GM20431 (cell line): Measurements from ENCODE around the gene ZNF837.

Experiments used
- in situ Hi-C: fragments of 300-500 bp; cut with MseI, MboI; formaldehyde crosslinking; loops from one replicate; pipeline ENCODE4 v1.15.0; 2020; ENCODE audit warnings: low sequenced_read_pairs; ENCODE audit not compliant: unreplicated experiment

Gene ZNF837

DNA sequence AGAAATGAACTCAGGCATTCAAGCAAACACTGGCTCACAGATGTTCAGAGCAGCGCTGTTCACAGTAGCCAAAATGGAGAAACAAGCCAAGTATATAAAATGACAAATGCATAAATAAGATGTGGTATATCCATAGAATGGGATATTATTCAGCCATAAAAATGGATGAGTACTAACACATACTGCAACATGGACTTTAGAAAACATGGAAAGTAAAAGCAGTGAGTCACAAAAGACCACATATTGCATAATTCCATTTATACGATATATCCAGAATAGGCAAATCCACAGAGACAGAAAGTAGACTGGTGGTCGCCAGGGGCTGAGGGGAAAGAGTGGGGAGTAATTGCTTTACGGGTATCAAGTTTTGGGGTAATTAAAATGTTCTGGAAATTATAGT is 6.6 kb downstream of the ZNF837 start:
- in situ Hi-C loops, result no loop called here

- in situ Hi-C loops, result no loop called here
Observed at GRCh38 chr19:58372311-58373133, 8.3 kb downstream of the ZNF837 start.

GRCh38 chr19:58368561-58369360 is 12.1 kb downstream of the ZNF837 start:
- in situ Hi-C loops, result no loop called here

DNA sequence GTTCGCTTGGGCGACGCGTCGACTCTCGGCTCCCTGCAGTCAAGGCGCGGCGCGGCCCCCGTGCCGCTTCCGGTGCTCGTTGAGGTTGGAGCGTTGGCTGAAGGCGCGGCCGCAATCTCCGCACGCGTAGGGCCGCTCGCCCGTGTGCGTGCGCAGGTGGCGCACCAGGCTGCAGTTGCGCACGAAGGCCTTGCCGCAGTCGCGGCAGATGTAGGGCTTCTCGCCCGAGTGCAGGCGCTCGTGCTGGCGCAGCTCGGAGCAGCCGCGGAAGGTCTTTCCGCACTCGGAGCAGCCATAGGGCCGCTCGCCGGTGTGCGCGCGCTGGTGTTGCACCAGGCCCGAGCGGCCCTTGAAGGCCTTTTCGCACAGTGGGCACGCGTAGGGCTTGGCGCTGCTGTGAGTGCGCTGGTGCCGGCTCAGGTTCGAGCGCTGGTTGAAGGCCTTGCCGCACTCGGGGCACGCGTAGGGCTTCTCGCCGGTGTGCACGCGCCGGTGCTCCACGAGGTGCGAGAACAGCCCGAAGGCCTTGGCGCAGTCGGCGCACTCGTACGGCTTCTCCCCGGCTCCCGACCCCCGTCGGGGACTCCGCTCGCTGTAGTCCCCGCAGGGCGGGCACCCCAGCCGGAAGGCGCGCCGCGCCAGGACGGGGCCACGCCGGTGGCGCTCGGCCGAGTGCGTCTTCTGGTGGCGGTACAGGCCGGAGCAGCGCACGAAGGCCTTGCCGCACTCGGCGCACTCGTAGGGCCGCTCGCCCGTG is 13.0 kb downstream of the ZNF837 start:
- in situ Hi-C loops, result no loop called here

DNA sequence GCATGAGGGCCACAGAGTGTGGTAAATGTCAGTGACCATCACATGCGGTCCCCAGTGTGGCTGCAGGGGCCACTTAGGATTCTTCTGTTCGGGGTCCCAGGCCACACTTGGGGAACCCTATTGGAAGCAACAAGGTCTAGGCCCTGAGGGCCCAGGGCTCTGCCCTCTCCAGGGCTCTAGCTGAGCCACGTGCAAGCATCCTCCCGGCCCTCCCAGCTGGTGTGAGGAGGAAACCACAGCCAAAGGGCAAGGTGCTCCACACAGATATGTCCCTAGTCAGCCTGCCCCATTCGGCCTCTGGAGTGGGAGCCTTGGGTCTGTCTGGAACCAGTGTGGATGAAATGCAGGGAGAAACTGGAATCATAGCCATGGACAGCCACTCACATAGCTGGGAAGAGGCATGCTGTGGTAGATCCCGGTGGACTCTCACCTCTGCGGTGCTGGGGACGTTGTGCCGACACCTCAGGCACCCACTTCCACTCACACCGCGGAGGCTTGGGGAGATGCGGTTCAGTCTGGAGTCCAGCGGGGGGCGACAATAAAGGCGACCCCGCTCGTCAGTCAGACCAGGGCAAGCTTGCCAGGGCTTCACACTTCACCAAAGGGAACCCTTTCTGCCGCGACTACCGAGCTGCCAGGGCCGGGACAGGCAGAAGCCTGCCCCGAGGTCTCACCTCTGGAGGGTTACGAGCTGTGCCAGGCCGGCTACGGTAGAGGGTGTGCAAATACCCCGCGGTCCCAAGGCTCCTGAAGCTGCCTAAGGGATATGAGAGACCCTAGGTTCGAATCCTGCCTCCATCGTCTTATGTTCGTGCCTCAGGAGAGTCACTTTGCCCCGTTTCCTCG is 14.0 kb downstream of the ZNF837 start:
- in situ Hi-C loops, result no loop called here

GRCh38 chr19:58364146-58364545 is 16.7 kb downstream of the ZNF837 start:
- in situ Hi-C loops, result no loop called here

GRCh38 chr19:58362272-58362994 is 18.4 kb downstream of the ZNF837 start, which contains the start of gene ZNF497:
ZNF497 (minus strand) TSS chr19:58362751; CDS start chr19:58357635, 5,116 bp downstream.
- in situ Hi-C loops, result no loop called here

DNA sequence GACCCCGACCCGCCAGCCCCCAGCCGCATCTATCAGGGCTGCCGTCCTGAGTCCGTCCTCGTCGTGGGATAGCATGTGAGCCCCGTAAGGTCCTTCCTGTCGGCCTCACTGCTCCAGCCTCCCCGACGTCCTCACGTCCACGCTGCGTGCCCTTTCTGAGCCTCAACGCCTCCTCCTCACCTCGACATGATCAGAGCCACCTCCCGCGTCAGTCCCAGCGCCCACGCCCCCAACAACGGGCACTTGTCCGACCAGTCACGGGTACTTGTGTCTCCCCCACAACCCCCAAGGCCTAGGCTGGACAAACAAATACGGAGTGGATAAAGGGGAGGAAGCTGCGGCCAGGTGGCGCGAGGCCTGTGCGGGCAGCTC is 18.9 kb downstream of the ZNF837 start:
- in situ Hi-C loops, result no loop called here

DNA sequence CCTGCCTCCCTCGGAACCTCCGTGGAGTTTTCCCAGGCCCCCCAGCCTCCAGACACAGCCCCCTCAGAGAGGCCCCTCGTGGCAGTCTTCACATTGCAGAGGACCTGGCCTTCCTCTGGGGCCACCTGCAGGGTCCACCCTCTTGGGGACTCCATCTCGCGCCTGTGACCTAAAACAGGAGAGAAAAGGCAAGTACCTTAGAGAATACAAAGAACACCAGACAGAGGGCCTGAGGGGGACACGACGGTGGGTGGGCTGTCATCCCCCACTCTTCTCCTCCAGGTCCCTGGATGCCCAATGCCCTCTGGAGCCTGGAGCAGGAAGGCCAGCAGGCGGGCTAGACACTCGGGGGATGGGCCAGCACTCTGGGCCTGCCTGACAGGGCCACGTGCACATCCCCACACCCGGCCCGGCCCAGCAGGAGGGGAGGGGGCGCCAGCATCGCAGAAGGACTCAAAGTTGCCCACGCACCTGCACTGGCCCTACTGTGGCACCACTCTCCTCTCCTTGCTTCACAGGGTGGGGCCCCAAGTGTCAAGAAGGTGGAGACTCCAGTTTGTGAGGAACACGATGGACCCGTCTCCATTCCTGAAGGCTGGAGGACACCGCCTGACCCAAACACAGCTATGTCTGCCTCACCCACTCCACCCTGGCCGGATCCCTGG is 23.2 kb downstream of the ZNF837 start:
- in situ Hi-C loops, result no loop called here

- in situ Hi-C loops, result no loop called here
Observed at GRCh38 chr19:58356766-58357480, 23.9 kb downstream of the ZNF837 start.

DNA sequence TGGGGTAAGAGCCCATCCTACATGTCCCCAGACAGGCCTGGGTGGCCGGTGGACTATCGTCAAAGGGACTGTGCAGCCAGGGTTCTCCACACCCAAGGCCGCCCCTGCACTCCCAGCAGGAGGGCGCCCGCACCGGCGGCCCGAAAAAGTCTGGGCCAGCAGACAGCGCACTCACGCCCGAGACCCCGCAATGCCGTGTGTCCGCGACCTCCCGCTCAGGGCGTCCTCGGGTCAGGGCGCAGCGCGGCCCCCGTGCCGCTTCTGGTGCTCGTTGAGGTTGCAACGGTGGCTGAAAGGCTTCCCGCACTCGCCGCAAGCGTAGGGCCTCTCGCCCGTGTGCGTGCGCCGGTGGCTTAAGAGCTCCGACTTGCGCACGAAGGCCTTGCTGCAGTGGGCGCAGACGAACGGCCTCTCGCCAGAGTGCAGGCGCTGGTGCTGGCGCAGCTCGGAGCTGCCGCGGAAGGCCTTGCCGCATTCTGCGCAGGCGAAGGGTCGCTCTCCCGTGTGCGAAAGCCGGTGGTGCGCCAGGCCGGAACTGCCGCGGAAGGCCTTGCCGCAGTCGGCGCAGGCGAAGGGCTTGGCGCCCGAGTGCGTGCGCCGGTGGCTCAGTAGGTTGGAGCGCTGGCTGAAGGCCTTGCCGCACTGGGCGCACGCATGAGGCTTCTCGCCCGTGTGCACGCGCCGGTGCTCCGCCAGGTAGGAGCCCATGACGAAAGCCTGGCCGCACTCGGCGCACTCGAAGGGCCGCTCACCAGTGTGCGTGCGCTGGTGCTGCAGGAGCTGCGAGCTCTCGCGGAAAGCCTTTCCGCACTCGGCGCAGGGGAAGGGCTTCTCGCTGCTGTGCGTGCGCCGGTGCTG is 24.7 kb downstream of the ZNF837 start:
- in situ Hi-C loops, result no loop called here

DNA sequence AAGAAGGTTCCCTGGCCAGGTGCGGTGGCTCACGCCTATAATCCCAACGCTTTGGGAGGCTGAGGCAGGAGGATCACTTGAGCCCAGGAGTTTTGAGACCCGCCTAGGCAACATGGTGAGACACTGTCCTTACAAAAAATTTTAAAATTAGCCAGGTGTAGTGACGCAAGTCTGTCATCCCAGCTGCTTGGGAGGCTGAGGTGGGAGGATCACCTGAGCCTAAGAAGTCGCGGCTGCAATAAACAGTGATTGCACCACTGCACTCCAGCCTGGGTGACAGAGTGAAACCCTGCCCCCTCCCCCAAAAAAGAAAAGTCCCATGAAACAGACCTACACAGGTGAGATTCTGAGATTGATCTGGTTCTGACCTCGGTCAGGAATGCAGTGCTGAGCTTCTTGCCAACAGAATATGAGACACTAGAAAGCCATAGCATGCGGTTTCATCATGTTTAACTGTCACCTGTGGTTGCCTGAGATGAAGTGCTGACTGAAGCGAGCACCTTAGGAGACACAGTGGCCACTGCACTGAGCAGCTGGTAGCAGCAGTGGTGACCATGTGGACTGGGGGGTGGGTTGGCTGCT is 25.5 kb downstream of the ZNF837 start:
- in situ Hi-C loops, result no loop called here

DNA sequence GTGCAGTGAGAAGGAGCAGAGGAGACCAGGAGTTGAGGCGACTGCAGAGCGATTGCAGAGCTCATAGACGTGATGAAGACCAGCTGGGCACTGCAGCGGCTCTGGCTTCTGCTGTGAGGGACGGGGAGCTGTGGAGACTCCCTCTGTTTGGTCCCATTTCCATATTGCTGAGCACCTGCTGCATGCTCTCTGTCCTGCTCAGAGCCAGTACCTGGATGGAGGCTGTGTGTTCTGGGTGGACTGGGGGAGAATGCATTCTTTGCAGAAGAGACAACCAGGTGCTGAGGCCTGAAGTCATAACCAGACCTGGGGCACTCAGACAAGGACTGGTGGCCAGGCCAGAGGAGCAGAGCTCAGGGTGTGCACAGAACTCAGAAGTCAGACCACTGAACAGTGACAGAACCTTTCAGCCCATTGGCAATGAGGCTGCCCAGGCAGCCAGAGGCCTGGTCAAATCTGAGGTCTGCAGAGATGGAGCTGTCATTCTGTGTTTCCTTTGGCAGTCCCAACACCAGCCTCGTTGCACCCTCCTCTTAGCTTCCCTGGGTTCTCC is 26.3 kb downstream of the ZNF837 start:
- in situ Hi-C loops, result no loop called here

DNA sequence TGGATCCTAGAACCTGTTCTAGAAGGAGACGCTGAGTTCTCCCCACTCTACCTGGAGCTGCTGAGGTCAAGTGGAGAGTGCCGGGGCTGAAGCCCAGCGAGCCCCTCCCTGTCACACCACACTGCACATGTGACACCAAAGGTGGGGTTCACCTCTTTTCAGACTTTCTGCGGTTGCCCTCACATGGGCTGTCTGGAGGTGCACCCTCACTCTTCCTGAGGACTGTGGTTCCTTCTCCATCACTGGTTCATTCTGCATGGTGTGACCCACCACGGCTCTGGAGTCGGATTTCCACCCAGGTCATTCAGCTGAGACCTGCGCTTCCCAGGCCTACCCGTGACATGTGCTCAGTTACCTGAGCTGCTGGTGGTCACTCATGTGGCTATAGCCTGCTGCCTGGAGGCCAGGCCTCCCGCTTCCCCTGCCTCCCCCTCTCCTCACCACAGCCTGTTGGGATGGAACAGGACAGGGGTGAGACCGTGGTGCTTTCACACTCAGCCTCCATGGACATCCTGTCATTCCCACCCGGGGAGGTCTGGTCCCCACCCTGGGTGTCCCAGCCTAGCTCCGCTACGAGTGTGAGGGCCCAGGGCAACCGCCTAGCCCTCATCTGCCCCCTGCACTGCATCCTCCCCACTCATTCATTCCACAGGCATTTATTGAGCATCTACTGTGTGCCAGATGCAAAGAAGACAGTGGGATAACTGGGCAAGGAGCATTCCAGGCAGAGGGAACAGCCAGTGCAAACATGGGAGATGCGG is 26.9 kb downstream of the ZNF837 start:
- in situ Hi-C loops, result no loop called here

DNA sequence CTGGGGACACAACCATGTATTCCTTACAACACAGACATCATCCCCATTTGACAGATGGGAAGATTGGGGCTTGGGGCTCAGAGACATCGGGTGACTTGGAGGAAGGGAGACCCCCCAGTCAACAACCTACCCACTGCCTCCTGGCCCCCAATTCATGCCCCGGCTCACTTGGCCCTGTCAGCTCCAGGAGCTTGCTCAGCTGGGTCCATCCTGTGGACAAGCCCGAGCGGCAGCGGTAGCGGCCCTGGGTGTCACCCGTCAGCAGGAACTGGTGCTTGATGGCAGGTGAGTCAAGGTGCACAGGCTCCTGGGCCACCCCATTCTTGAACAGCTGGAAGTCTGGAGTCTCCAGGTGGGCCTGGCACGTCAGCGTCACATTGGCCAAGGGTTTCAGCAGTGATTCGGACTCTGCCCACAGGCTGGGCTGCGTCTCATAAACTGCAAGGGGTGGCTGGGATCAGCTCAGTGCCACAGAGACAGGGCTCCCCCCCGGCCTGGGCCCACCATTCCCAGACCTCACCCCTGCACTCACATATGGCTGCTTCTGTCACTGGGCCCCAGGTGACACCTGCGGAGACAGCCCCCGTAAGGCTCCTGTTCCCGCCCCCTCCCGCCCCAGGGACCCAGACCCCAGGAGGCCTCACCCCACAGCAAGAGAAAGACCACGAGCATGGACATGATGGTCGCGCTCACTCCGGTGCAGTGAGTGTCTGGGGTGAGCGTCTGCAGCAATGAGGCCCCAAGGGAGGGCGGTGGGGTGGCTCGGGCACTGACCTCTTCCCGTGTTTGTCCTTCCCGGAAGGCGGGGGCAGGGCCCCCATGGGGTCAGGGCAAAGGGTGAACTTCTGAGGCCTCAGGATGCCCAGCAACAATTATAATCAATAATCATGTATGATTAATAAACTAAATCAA is 27.8 kb downstream of the ZNF837 start, which contains the start of gene A1BG:
A1BG (minus strand) TSS at position 733 of the 912 bp plus-strand sequence; CDS start at position 678, 55 bp downstream.
- in situ Hi-C loops, result no loop called here
